GM18909 (cell line): ENCODE results near the gene PTTG1.
A peak's percentile ranks its signal among the peaks of the same experiment; 100 is the strongest.

Source experiments
- ATAC-seq: cut with Tn5 transposase; IDR thresholded peaks from one replicate; pipeline ENCODE4 v1.9.1; 2021; ENCODE audit warnings: mild to moderate bottlenecking; ENCODE audit not compliant: unreplicated experiment, poor library complexity

PTTG1 gene

GRCh38 chr5:160421625-160422258, at the start of gene PTTG1:
Gene PTTG1 (plus strand): TSS chr5:160421855. CDS start chr5:160422313, 458 bp downstream.
- ATAC-seq, result peak; percentile 75

DNA sequence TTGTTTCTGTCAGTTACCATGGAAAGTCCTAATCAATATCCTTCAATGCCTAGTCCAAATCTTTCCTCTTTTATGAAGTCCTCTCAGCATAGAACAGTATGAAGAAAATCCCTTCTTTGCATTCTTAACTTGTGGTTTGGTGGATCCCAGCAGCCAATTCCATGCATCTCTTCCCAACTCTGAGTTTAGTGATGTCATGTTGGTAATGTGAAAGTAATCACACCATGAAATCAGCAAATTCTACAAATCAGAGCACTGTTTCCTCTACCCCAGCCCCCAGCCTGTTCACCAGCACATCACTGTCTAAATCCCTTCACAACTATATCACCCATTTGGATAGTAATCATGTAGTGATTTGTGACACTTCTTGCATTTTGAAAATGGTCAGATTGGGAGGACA, 46.5 kb upstream of the PTTG1 start:
- ATAC-seq, result no peak

GRCh38 chr5:160375701-160376100, 46.0 kb upstream of the PTTG1 start:
- no peak for ATAC-seq

- ATAC-seq, result no peak
Measured at GRCh38 chr5:160376416-160376815, 45.2 kb upstream of the PTTG1 start.

DNA sequence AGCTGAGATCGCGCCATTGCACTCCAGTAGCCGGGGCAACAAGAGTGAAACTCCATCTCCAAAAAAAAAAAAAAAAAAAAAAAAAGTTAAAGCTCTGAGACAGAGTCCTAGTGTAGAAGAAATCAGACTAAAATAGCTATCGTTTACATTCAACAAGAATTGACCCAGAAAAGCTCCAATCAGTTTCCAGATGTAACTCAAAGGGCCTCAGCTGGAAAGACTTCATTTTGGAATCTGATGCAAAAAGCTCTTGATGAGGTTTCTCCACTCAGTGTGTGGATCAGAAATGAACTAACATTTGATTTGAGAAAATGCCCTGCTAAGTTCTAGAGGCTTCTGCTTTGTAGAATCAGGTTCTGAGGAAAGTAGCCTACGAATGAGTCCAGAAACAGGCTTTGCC, 44.0 kb upstream of the PTTG1 start:
- ATAC-seq, result no peak

DNA sequence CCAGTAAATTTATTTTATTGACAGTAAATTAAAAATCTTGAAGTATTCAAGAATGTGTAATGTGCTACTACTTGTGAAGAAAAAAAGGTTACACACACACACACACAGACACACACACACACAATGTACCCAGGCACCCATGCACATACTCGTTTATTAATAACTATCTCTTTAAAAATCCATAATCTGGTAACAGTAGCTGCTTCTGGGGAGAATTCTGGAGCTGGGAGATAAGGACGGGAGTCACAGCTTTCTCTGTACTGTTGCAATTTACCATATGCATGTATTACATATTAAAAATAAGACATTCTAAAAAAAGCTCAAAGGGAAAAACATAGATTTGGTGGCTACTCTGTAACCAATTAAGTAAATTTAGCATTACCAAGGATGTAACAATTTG, 43.3 kb upstream of the PTTG1 start:
- no peak for ATAC-seq

DNA sequence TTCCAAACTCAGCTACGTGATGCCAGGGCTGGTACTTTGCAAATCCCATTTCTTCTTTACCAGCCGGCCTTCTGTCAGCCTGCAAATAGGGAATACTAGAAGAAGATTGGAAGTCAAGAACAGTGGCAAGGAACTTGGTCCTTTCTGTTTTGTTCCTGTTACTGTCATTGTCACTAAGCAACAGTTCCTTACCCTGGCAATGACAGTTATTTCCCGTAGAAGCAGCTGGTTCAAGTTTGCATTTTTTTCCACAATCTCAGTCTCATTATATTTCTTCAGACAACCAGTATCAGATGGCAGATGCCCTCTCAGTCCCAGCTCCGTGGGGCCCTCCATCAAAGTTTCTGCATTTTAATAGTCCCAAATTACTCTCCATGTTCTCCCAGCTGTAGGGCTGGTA, 42.1 kb upstream of the PTTG1 start:
- no peak for ATAC-seq

DNA sequence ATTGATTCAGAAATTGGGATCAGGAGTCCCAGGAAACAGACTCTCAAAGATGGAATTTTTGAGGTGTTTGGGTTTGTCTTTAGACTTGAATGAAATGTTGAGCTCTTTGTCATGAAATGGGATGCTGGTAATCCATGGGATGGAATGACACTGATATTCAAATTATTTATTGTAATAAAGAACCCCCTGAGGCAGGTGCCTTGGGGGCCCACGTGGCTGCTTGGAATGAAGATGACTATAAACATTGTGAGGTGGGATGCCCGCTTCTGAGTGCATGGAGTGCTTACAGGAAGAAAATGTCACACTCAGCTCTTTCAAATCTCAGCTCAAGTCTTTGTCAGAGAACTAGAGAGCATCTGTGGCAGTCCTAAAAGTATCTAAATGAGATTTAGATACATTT, 41.6 kb upstream of the PTTG1 start:
- ATAC-seq, result no peak

DNA sequence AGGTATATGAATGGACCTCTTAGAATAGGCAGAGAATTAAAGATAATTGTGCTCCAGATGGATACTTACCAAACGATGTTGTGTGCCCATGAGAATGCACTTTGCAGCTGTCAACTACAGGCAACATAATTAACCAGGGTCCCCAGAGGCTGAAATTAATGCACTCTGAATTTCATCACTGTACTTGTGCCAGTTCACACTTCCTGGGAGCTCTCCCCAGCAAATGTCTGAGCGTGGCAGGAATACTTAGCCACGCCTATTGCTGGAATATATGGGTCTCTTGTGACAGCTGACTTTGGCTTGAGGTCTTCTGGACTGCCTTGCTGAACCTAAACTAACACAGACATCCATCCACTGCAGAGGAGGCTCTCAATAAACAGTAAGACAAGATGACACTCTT, 39.3 kb upstream of the PTTG1 start:
- no peak for ATAC-seq

DNA sequence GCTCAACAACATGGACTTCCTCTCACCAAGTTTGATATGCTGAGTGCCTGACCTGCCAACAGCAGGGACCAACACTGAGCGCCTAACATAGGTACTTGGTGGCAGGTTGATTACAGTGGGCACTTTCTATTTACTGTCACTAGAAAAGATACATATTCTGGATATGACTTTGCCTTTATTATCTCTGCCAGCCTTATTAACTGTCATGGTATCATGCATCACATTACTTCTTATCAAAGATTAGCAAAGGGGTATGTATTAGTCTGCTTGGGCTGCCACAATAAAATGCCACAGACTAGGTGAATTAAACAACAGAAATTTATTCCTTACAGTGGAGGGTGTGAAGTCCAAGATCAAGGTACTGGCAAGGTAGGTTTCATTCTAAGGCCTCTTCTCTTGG, 37.0 kb upstream of the PTTG1 start:
- ATAC-seq, result no peak

GRCh38 chr5:160385496-160385895, 36.2 kb upstream of the PTTG1 start:
- ATAC-seq, result no peak

GRCh38 chr5:160387445-160387844, 34.2 kb upstream of the PTTG1 start:
- no peak for ATAC-seq

GRCh38 chr5:160390787-160391696, 30.6 kb upstream of the PTTG1 start:
- ATAC-seq, result peak; percentile 40

GRCh38 chr5:160395111-160395510, 26.5 kb upstream of the PTTG1 start:
- ATAC-seq, result no peak

DNA sequence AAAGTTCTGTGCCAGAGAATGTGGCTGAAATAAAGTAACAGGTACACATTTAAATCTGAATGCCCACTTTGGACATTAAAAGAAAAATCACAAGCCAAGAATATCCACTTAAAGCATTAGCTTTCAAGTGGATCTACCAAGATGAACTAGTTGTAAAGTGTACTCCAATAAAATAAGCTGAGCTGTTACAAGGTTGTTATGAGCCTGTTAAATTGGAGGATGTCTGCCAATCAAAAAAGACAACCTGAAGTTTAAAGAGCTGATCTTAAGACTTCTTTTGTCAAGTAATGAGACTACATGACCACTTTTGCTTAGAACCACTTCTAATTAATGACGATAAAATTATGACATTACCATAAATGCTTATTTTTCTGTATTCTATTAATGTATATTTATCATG, 24.2 kb upstream of the PTTG1 start:
- no peak for ATAC-seq

- ATAC-seq, result no peak
Measured at GRCh38 chr5:160398806-160399205, 22.8 kb upstream of the PTTG1 start.

DNA sequence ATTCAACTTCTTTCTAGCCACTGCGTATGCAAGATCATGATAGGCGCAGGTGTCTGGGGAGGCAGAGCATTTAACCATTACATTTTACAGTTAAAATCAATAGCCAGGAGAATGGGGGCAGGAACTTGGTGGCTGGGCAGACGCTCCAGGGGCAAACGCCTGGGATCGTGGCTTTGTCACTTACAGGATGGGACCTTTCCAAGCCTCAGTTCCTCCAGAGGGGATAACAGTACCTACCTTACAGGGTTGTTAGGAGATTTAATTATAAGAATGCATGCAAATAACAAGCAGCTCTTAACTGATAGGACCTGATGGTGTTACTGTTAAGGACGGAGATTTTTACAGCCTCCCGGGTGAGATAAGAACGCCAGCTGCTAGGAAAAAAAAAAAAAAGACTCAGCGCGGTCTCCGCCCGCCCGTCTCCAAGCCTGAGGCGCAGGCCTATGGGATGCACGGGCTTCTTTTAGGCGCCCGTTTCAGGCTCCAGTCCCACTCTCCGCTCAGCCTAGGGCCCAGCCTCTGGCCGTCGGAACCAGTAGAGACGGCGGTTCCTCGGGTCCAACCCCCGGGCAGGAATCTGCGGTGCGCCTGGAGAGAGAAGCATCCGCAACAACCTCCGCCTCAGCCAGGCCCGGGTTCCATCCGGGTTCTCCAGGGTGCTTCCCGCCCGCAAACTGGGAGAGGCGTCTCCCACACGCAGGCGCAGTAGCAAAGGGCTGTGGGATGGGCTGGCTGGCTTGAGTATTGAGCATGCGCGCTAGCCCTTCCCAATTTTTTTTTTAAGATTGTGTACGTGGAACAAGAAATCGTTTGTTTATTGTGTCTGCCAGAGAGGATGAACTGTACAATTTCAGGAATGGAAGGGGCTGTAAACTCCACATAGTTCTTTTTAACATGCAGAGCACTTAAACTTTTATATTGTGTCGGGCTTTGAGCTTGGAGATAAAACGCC, 22.0 kb upstream of the PTTG1 start, which contains the start of gene FAM200C:
TSS of gene FAM200C (minus strand) at position 653 of the 952 bp plus-strand sequence. CDS start 4,564 bp downstream, outside the sequence.
- ATAC-seq, result peak; percentile 85

GRCh38 chr5:160418561-160419457, 2.8 kb upstream of the PTTG1 start, which contains the start of gene SLU7:
Gene SLU7 (minus strand): TSS chr5:160419081. CDS start chr5:160415294, 3,787 bp downstream.
- peak; percentile 75 for ATAC-seq
